Bronchial epithelial cell (primary cell): ENCODE measurements around the gene PRR16. TPM values are rescaled to one million over a fixed set of nuclear protein-coding genes. Genes with fewer than 3 reads are reported as not detected.

Source experiments
- DNase-seq: peaks from one replicate; pipeline ENCODE4 v3.0.0-alpha.2; 2010; ENCODE audit warnings: low read depth
- FAIRE-seq: peaks from 2 replicates; lab custom pipeline; 2011; peaks lifted over from hg19 to GRCh38; lab: Jason Lieb, UNC
- H3K27me3 ChIP-seq: 2 replicates; pipeline ENCODE4 v1.5.1; 2011; ENCODE audit warnings: low read length; ENCODE audit not compliant: control insufficient read depth, insufficient read depth
- H3K36me3 ChIP-seq: 2 replicates; pipeline ENCODE4 v1.5.1; 2011; ENCODE audit warnings: low read length; ENCODE audit not compliant: control insufficient read depth, insufficient read depth
- H3K4me3 ChIP-seq: 2 replicates; pipeline ENCODE4 v1.5.1; 2011; ENCODE audit warnings: mild to moderate bottlenecking, low read depth, low read length, control low read depth
- CTCF ChIP-seq: IDR thresholded peaks from 2 replicates; pipeline ENCODE4 v1.5.1; 2011; ENCODE audit warnings: mild to moderate bottlenecking, moderate library complexity, low read length, control low read depth, inconsistent platforms; ENCODE audit not compliant: insufficient read depth, severe bottlenecking
- total RNA-seq: library from RNA; depleted of rRNA; stranded (reverse); fragments of >200 nt; gene quantifications from 2 replicates; pipeline ENCODE4 v1.2.1, GENCODE V29; 2014

The PRR16 gene
- total RNA-seq, 1 donor from 2014 or later, result 0.53 TPM

GRCh38 chr5:120447706-120448239, 16.3 kb upstream of the PRR16 start:
- H3K4me3 ChIP-seq, result no peak overlapping the region
- H3K36me3 ChIP-seq, result no peaks in the 10 kb centered on the region
- FAIRE-seq, result no peak
- peak; percentile 59 for DNase-seq
- H3K27me3 ChIP-seq, result no peaks in the 10 kb centered on the region
- TF ChIP-seq CTCF, result no peak

GRCh38 chr5:120449501-120449900, 14.6 kb upstream of the PRR16 start:
- no peak for TF ChIP-seq CTCF
- H3K36me3 ChIP-seq, result no peaks in the 10 kb centered on the region
- H3K27me3 ChIP-seq, result no peaks in the 10 kb centered on the region
- FAIRE-seq (no peak), DNase-seq (no peak)
- no peak overlapping the region for H3K4me3 ChIP-seq

GRCh38 chr5:120450910-120451309, 13.2 kb upstream of the PRR16 start:
- Histone ChIP-seq H3K27me3 (no peaks in the 10 kb centered on the region), H3K4me3 (no peak overlapping the region), H3K36me3 (no peaks in the 10 kb centered on the region)
- TF ChIP-seq CTCF, result no peak
- no peak for DNase-seq
- no peak for FAIRE-seq

GRCh38 chr5:120451445-120451844, 12.7 kb upstream of the PRR16 start:
- Histone ChIP-seq H3K27me3 (no peaks in the 10 kb centered on the region), H3K36me3 (no peaks in the 10 kb centered on the region), H3K4me3 (no peak overlapping the region)
- DNase-seq, result no peak
- no peak for TF ChIP-seq CTCF
- no peak for FAIRE-seq

- no peak for DNase-seq
- Histone ChIP-seq H3K36me3 (no peaks in the 10 kb centered on the region), H3K27me3 (no peaks in the 10 kb centered on the region), H3K4me3 (no peak overlapping the region)
- TF ChIP-seq CTCF, result no peak
- no peak for FAIRE-seq
These were observed 11.6 kb upstream of the PRR16 start for GRCh38 chr5:120452471-120452870.

- Histone ChIP-seq H3K27me3 (no peaks in the 10 kb centered on the region), H3K4me3 (no peak overlapping the region), H3K36me3 (no peaks in the 10 kb centered on the region)
- no peak for TF ChIP-seq CTCF
- DNase-seq (peak; percentile 36), FAIRE-seq (no peak)
These were observed 9.9 kb upstream of the PRR16 start for GRCh38 chr5:120454094-120454798.
